HEK293T (cell line): ENCODE data around the gene HAPLN2.

Experiments
- BHLHE40 ChIP-seq: fragments of 450-650 bp; IDR thresholded peaks from 2 replicates; pipeline ENCODE4 v1.6.1; 2016; ENCODE audit warnings: mild to moderate bottlenecking, moderate library complexity, borderline replicate concordance
- CTBP1 ChIP-seq: fragments of 450-650 bp; IDR thresholded peaks from 2 replicates; pipeline ENCODE4 v1.6.1; 2016; ENCODE audit warnings: borderline replicate concordance
- ELF4 ChIP-seq: fragments of 450-650 bp; IDR thresholded peaks from 2 replicates; pipeline ENCODE4 v1.6.1; 2017; ENCODE audit warnings: antibody characterized with exemption
- FOXA1 ChIP-seq: fragments of 450-650 bp; IDR thresholded peaks from 2 replicates; pipeline ENCODE4 v1.6.1; 2016; ENCODE audit warnings: mild to moderate bottlenecking
- FOXK2 ChIP-seq: fragments of 450-650 bp; IDR thresholded peaks from 2 replicates; pipeline ENCODE4 v1.6.1; 2016; ENCODE audit warnings: mild to moderate bottlenecking
- FOXM1 ChIP-seq: fragments of 450-650 bp; IDR thresholded peaks from 2 replicates; pipeline ENCODE4 v1.6.1; 2017; ENCODE audit warnings: mild to moderate bottlenecking, borderline replicate concordance
- HDGF ChIP-seq: fragments of 450-650 bp; IDR thresholded peaks from 2 replicates; pipeline ENCODE4 v1.6.1; 2017; ENCODE audit warnings: antibody characterized with exemption, borderline replicate concordance
- LEF1 ChIP-seq: fragments of 450-650 bp; IDR thresholded peaks from 2 replicates; pipeline ENCODE4 v1.6.1; 2017; ENCODE audit warnings: mild to moderate bottlenecking, borderline replicate concordance
- NFRKB ChIP-seq: fragments of 450-650 bp; IDR thresholded peaks from 2 replicates; pipeline ENCODE4 v1.6.1; 2016; ENCODE audit warnings: mild to moderate bottlenecking, moderate library complexity
- PKNOX1 ChIP-seq: fragments of 450-650 bp; IDR thresholded peaks from 2 replicates; pipeline ENCODE4 v1.6.1; 2016
- TARDBP ChIP-seq: fragments of 450-650 bp; IDR thresholded peaks from 2 replicates; pipeline ENCODE4 v1.6.1; 2016
- ZNF384 ChIP-seq: fragments of 450-650 bp; IDR thresholded peaks from 2 replicates; pipeline ENCODE4 v1.6.1; 2016

- TF ChIP-seq PKNOX1 (no peak), LEF1 (no peak), TARDBP (no peak), FOXM1 (no peak), BHLHE40 (no peak), FOXA1 (no peak), FOXK2 (no peak), ZNF384 (no peak), NFRKB (no peak), ELF4 (no peak), CTBP1 (no peak), HDGF (no peak)
These were observed 28.1 kb downstream of the HAPLN2 start for GRCh38 chr1:156647351-156647750.
